Uterus (tissue), 2 donors: ENCODE results near the gene ASCL5.

Source experiments
- CTCF ChIP-seq, 4 experiments: fragments of 200-600 bp in 2 of 4; fragments of 450-650 bp in 2 of 4; sonication (generic) in 2 of 4; IDR thresholded peaks; one replicate each; pipeline ENCODE4 v1.5.1; 2016 to 2019; ENCODE audit warnings: antibody characterized with exemption in 4 of 4, mild to moderate bottlenecking in 2 of 4, moderate library complexity in 1 of 4
- POLR2A ChIP-seq, 2 donors: fragments of 450-650 bp; IDR thresholded peaks; one replicate each; pipeline ENCODE4 v1.6.1; 2016; ENCODE audit warnings: antibody characterized with exemption in 2 of 2, mild to moderate bottlenecking in 1 of 2, moderate library complexity in 1 of 2

- TF ChIP-seq CTCF (IDR thresholded peaks at IDR 0.05) (no peak), POLR2A (IDR thresholded peaks at IDR 0.05) (no peak)
Measured at GRCh38 chr1:201095581-201095980, 31.4 kb downstream of the ASCL5 start.
